Bronchial epithelial cell (primary cell): ENCODE results near the gene MGA. TPM values are rescaled to one million over a fixed set of nuclear protein-coding genes. Genes with fewer than 3 reads are reported as not detected.
A peak's percentile ranks its signal among the peaks of the same experiment; 100 is the strongest.

Experiments
- DNase-seq: peaks from one replicate; pipeline ENCODE4 v3.0.0-alpha.2; 2010; ENCODE audit warnings: low read depth
- FAIRE-seq: peaks from 2 replicates; lab custom pipeline; 2011; peaks lifted over from hg19 to GRCh38; lab: Jason Lieb, UNC
- H3K27me3 ChIP-seq: 2 replicates; pipeline ENCODE4 v1.5.1; 2011; ENCODE audit warnings: low read length; ENCODE audit not compliant: control insufficient read depth, insufficient read depth
- H3K36me3 ChIP-seq: 2 replicates; pipeline ENCODE4 v1.5.1; 2011; ENCODE audit warnings: low read length; ENCODE audit not compliant: control insufficient read depth, insufficient read depth
- H3K4me3 ChIP-seq: 2 replicates; pipeline ENCODE4 v1.5.1; 2011; ENCODE audit warnings: mild to moderate bottlenecking, low read depth, low read length, control low read depth
- CTCF ChIP-seq: IDR thresholded peaks from 2 replicates; pipeline ENCODE4 v1.5.1; 2011; ENCODE audit warnings: mild to moderate bottlenecking, moderate library complexity, low read length, control low read depth, inconsistent platforms; ENCODE audit not compliant: insufficient read depth, severe bottlenecking
- total RNA-seq: library from RNA; depleted of rRNA; stranded (reverse); fragments of >200 nt; gene quantifications from 2 replicates; pipeline ENCODE4 v1.2.1, GENCODE V29; 2014

The MGA gene
- total RNA-seq, 1 donor from 2014 or later = 24.0 TPM

GRCh38 chr15:41816788-41817187 is 156.6 kb downstream of the MGA start:
- no peak for TF ChIP-seq CTCF
- no peak overlapping the region for H3K4me3 ChIP-seq
- DNase-seq (no peak), FAIRE-seq (no peak)
- peaks cover 68% of the 10 kb centered on the region for H3K36me3 ChIP-seq
- no peaks in the 10 kb centered on the region for H3K27me3 ChIP-seq

GRCh38 chr15:41817327-41817726 is 157.1 kb downstream of the MGA start:
- peaks cover 67% of the 10 kb centered on the region for H3K36me3 ChIP-seq
- H3K27me3 ChIP-seq = no peaks in the 10 kb centered on the region
- no peak overlapping the region for H3K4me3 ChIP-seq
- DNase-seq = no peak
- no peak for FAIRE-seq
- TF ChIP-seq CTCF = no peak

GRCh38 chr15:41817781-41818180 is 157.6 kb downstream of the MGA start:
- DNase-seq (no peak), FAIRE-seq (peak; percentile 87)
- TF ChIP-seq CTCF = no peak
- Histone ChIP-seq H3K36me3 (peaks cover 67% of the 10 kb centered on the region), H3K27me3 (no peaks in the 10 kb centered on the region), H3K4me3 (no peak overlapping the region)

GRCh38 chr15:41819455-41820050 is 159.3 kb downstream of the MGA start:
- Histone ChIP-seq H3K27me3 (no peaks in the 10 kb centered on the region), H3K36me3 (peaks cover 71% of the 10 kb centered on the region), H3K4me3 (no peak overlapping the region)
- no peak for TF ChIP-seq CTCF
- DNase-seq (peak; percentile 62), FAIRE-seq (no peak)

GRCh38 chr15:41820791-41821423 is 160.7 kb downstream of the MGA start:
- H3K36me3 ChIP-seq = peaks cover 67% of the 10 kb centered on the region
- DNase-seq (no peak), FAIRE-seq (peak; percentile 47)
- no peak for TF ChIP-seq CTCF
- no peak overlapping the region for H3K4me3 ChIP-seq
- no peaks in the 10 kb centered on the region for H3K27me3 ChIP-seq
